ENCODE data around the gene EVA1A. TPM values are rescaled to one million over a fixed set of nuclear protein-coding genes. Genes with fewer than 3 reads are reported as not detected.

Gene EVA1A
- total RNA-seq, 1 experiment from 2014 or later = not detected

GRCh38 chr2:75456825-75457224, 103.9 kb downstream of the EVA1A start:
- Mint-ChIP-seq H3K36me3 (ENCODE audit: insufficient read depth, unreplicated experiment) (no peaks in the 10 kb centered on the region), H3K27ac (ENCODE audit: unreplicated experiment) (no peak overlapping the region), H3K9me3 (ENCODE audit: low read depth, unreplicated experiment) (no peaks in the 10 kb centered on the region), H3K4me3 (ENCODE audit: low read depth, unreplicated experiment) (no peak overlapping the region), H3K4me1 (ENCODE audit: low read depth, unreplicated experiment) (peaks cover 7% of the 10 kb centered on the region), H3K27me3 (ENCODE audit: unreplicated experiment) (peaks cover 27% of the 10 kb centered on the region)
- TF ChIP-seq, protein P1, sequence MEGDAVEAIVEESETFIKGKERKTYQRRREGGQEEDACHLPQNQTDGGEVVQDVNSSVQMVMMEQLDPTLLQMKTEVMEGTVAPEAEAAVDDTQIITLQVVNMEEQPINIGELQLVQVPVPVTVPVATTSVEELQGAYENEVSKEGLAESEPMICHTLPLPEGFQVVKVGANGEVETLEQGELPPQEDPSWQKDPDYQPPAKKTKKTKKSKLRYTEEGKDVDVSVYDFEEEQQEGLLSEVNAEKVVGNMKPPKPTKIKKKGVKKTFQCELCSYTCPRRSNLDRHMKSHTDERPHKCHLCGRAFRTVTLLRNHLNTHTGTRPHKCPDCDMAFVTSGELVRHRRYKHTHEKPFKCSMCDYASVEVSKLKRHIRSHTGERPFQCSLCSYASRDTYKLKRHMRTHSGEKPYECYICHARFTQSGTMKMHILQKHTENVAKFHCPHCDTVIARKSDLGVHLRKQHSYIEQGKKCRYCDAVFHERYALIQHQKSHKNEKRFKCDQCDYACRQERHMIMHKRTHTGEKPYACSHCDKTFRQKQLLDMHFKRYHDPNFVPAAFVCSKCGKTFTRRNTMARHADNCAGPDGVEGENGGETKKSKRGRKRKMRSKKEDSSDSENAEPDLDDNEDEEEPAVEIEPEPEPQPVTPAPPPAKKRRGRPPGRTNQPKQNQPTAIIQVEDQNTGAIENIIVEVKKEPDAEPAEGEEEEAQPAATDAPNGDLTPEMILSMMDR (IDR thresholded peaks at IDR 0.05; ENCODE audit: unreplicated experiment) = no peak
- CTCF ChIA-PET = no interaction called here
- no peak for DNase-seq
- no TSS peak for BruUV-seq (replicated peaks)
- intact Hi-C loops (cut with micrococcal nuclease; ENCODE audit: unreplicated experiment) = no loop called here

GRCh38 chr2:75456111-75456510, 104.6 kb downstream of the EVA1A start:
- H3K36me3 Mint-ChIP-seq (ENCODE audit: insufficient read depth, unreplicated experiment) = no peaks in the 10 kb centered on the region
- DNase-seq = no peak
- CTCF ChIA-PET = no interaction called here
- H3K4me1 Mint-ChIP-seq (ENCODE audit: low read depth, unreplicated experiment) = peaks cover 7% of the 10 kb centered on the region
- no peak overlapping the region for H3K4me3 Mint-ChIP-seq (ENCODE audit: low read depth, unreplicated experiment)
- no peaks in the 10 kb centered on the region for H3K9me3 Mint-ChIP-seq (ENCODE audit: low read depth, unreplicated experiment)
- intact Hi-C loops (cut with micrococcal nuclease; ENCODE audit: unreplicated experiment) = no loop called here
- no peak overlapping the region for H3K27ac Mint-ChIP-seq (ENCODE audit: unreplicated experiment)
- no TSS peak for BruUV-seq (replicated peaks)
- TF ChIP-seq, protein P1 (IDR thresholded peaks at IDR 0.05; ENCODE audit: unreplicated experiment) = no peak
- H3K27me3 Mint-ChIP-seq (ENCODE audit: unreplicated experiment) = peaks cover 20% of the 10 kb centered on the region

DNA sequence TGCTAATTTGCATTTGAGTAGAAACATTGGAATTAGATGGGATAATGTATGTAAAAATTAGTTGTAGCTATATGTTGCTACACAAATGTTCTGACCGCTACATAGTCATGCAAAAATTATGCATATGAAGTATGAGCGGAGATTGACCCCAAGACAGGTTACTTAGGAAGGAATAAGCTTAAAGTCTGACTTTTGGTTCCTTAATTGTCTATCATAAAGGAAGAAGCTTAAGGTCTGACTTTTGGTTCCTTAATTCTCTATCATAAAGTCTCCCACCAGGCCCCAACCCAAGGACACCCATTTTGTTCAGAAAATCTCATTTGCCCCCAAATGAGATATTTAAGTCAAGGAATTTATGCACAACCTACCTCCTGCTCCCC, 106.5 kb downstream of the EVA1A start:
- H3K27me3 Mint-ChIP-seq (ENCODE audit: unreplicated experiment) = peaks cover 3% of the 10 kb centered on the region
- TF ChIP-seq, protein P1 (IDR thresholded peaks at IDR 0.05; ENCODE audit: unreplicated experiment) = no peak
- no peaks in the 10 kb centered on the region for H3K9me3 Mint-ChIP-seq (ENCODE audit: low read depth, unreplicated experiment)
- BruUV-seq (replicated peaks) = no TSS peak
- H3K27ac Mint-ChIP-seq (ENCODE audit: unreplicated experiment) = no peak overlapping the region
- intact Hi-C loops (cut with micrococcal nuclease; ENCODE audit: unreplicated experiment) = no loop called here
- H3K36me3 Mint-ChIP-seq (ENCODE audit: insufficient read depth, unreplicated experiment) = no peaks in the 10 kb centered on the region
- no peak for DNase-seq
- CTCF ChIA-PET = no interaction called here
- no peak overlapping the region for H3K4me3 Mint-ChIP-seq (ENCODE audit: low read depth, unreplicated experiment)
- no peaks in the 10 kb centered on the region for H3K4me1 Mint-ChIP-seq (ENCODE audit: low read depth, unreplicated experiment)

DNA sequence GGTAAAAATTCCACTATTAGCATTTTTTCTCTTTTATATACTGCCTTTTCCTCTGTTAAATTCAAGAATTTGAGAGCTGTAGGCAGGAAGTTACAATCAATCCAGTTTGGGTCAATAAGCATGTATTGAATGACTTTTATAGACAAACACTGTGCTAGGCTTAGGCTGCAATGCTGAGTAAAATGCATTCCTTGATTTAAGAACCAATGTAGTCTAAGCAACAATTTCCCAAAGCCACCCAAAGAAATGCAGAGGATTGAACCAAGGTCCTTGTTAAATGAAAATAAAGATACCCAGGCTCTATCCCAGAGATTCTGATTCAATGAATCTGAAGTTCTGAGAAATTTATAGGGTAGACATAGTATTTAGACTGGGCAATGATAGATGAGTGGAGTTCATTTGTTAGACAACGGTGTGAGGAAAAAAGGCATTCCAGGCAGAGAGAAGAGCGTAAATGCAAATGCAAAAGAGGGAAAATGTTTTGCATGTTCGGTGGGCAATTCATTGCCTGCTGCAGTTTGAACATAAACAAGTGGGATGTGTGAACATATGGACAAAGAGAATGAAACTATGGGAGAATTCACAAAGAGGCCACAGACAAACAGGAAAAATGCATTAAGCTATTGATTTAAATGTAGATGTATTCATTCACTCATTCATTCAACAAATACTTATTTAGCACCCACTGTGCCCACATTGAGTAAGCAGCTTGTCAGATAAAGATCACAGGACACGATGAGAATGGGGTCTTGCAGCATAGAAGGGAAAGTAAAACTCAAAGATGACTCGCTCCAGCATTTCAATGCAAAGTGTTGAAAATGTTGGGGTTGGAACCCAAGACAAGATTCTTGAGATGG, 107.1 kb downstream of the EVA1A start:
- H3K27ac Mint-ChIP-seq (ENCODE audit: unreplicated experiment) = no peak overlapping the region
- intact Hi-C loops (cut with micrococcal nuclease; ENCODE audit: unreplicated experiment) = no loop called here
- no peaks in the 10 kb centered on the region for H3K4me1 Mint-ChIP-seq (ENCODE audit: low read depth, unreplicated experiment)

More for the DNA sequence above, 107.1 kb downstream of the EVA1A start:
- Mint-ChIP-seq H3K27me3 (ENCODE audit: unreplicated experiment) (no peaks in the 10 kb centered on the region), H3K4me3 (ENCODE audit: low read depth, unreplicated experiment) (no peak overlapping the region), H3K36me3 (ENCODE audit: insufficient read depth, unreplicated experiment) (no peaks in the 10 kb centered on the region), H3K9me3 (ENCODE audit: low read depth, unreplicated experiment) (no peaks in the 10 kb centered on the region)
- BruUV-seq (replicated peaks) = no TSS peak
- CTCF ChIA-PET = no interaction called here
- TF ChIP-seq, protein P1 (IDR thresholded peaks at IDR 0.05; ENCODE audit: unreplicated experiment) = no peak
- no peak for DNase-seq
